ENCODE results near the gene SPSB3. TPM values are rescaled to one million over a fixed set of nuclear protein-coding genes. Genes with fewer than 3 reads are reported as not detected.
A peak's percentile ranks its signal among the peaks of the same experiment; 100 is the strongest.

SPSB3 gene
- total and polyA plus RNA-seq, 2 of the 13 experiments (the other 11 are each of a cell fraction or from before 2014, with no cell fraction given) = 13.2 to 21.9 TPM

DNA sequence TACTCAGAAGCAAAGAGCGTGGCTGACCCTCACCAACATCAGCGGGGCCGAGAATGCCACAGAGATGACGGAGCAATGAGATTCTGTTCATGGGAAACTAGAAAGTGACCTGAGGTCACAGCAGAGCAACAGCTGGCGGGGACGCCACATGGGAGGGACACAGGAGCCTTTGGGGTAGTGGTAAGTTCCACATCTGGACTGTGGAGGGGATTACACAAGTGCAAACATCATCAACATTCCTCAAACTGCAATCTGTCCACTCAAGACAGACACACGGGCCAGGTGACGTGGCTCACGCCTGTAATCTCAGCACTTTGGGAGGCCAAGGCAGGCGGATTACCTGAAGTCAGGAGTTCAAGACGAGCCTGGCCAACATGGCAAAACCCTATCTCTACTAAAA is 33.1 kb upstream of the SPSB3 start:
- no TSS peak for BruUV-seq (replicated peaks)
- no peaks in the 10 kb centered on the region for H3K79me2 ChIP-seq (ENCODE audit: insufficient read depth, low read length)
- H4K20me1 ChIP-seq (ENCODE audit: insufficient read depth, low read length) = peaks cover 5% of the 10 kb centered on the region; the same call in 1 of the 2 replicates
- no peaks in the 10 kb centered on the region for H3K9me3 ChIP-seq (ENCODE audit: low read length)
- DNase-seq (ENCODE audit: low spot score) = no peak
- H3K9ac ChIP-seq (ENCODE audit: insufficient read depth, low read depth, low read length) = no peak overlapping the region
- no peak overlapping the region for H3K4me3 ChIP-seq (replicated peaks in 1 of 3; ENCODE audit: insufficient read depth in 1 of 3, low read depth in 2 of 3, low read length in 3 of 3)
- no peak for TF ChIP-seq ZNF670 (CRISPR knock-in tag; IDR thresholded peaks at IDR 0.05; ENCODE audit: borderline replicate concordance)
- no peak for TF ChIP-seq FOXK2 (IDR thresholded peaks at IDR 0.05)
- TF ChIP-seq, protein P1, sequence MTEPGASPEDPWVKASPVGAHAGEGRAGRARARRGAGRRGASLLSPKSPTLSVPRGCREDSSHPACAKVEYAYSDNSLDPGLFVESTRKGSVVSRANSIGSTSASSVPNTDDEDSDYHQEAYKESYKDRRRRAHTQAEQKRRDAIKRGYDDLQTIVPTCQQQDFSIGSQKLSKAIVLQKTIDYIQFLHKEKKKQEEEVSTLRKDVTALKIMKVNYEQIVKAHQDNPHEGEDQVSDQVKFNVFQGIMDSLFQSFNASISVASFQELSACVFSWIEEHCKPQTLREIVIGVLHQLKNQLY (CRISPR knock-in tag; IDR thresholded peaks at IDR 0.05) = no peak
- TF ChIP-seq ZNF569 (CRISPR knock-in tag; IDR thresholded peaks at IDR 0.05; ENCODE audit: borderline replicate concordance) = no peak
- ChIA-PET CTCF (ENCODE audit: low intra/inter-chr PET ratio, low total read pairs) (no interaction called here), POLR2A (interaction anchor here (0.9 kb wide), 1 partner anchor 33 kb away, joined by 4 read pairs; the partner anchor contains the start of genes NUBP2 and SPSB3)
- intact Hi-C loops (cut with micrococcal nuclease; ENCODE audit: unreplicated experiment) = no loop called here
- H3K36me3 ChIP-seq (replicated peaks in 1 of 2; ENCODE audit: control insufficient read depth in 1 of 2, insufficient read depth in 2 of 2, low read length in 2 of 2) = peaks cover 7 to 23% of the 10 kb centered on the region in 2 experiments; a peak in 4 of 5 replicates
- in situ Hi-C loops (cut with HindIII; ENCODE audit: extremely low pct_ligation_motif_present, low pct_unique_long_range_greater_than_20kb) = no loop called here
- H2AFZ ChIP-seq (ENCODE audit: low read length) = no peak overlapping the region
- no peak overlapping the region for H3K27ac ChIP-seq (ENCODE audit: extremely low read length, insufficient read depth, low read length)
- WGBS (ENCODE audit: low lambda C conversion rate) = 96% methylated on average over 9 of the region's 11 CpGs
- no peaks in the 10 kb centered on the region for H3K27me3 ChIP-seq (ENCODE audit: control insufficient read depth in 1 of 2, insufficient read depth in 2 of 2, low read length in 2 of 2)
- H3K4me1 ChIP-seq (ENCODE audit: insufficient read depth, low read length) = peaks cover 10% of the 10 kb centered on the region
- FAIRE-seq = no peak
- H3K4me2 ChIP-seq (ENCODE audit: low read depth, low read length) = no peak overlapping the region
- no peak for ATAC-seq

DNA sequence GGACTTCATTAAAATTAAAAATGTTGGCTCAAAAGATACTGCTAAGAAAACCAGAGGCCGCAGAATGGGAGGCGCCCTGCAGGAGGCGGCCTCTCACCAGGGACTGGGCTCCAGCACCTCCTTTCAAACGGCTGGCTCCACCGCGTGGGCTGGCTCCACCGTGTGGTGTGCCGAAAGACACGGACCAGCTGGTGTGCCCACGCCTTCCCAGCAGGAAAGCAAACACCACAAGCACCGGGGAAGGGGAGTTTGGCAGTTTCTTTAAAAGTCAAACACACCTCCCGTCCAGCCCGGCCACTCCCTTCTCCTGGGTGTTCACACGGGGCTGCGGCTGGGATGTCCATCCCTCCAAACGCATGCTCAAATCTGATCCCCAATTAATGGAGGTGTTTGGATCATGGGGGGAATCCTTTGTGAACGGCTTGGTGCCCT is 30.4 kb upstream of the SPSB3 start:
- FAIRE-seq (peak; percentile 42), DNase-seq (ENCODE audit: low spot score) (peak; percentile 70), ATAC-seq (peak; percentile 93)
- BruUV-seq (replicated peaks) = no TSS peak
- POLR2A ChIA-PET = interaction anchor here (1.0 to 2.9 kb wide), 4 partner anchors 12 to 30 kb away, joined by 3 to 11 read pairs (median 4); partner anchors contain the start of genes NUBP2 and SPSB3
- no peak overlapping the region for H2AFZ ChIP-seq (ENCODE audit: low read length)
- intact Hi-C loops (cut with micrococcal nuclease; ENCODE audit: unreplicated experiment) = loop anchor here (1.0 to 5.0 kb wide), 3 partner anchors 18 to 40 kb away; partner anchors contain the start of genes EME2, MRPS34, NME3 and NUBP2
- H3K27me3 ChIP-seq (ENCODE audit: control insufficient read depth in 1 of 2, insufficient read depth in 2 of 2, low read length in 2 of 2) = no peaks in the 10 kb centered on the region
- peak overlapping the region; percentile 34; the same call in 1 of the 2 replicates for H3K4me2 ChIP-seq (ENCODE audit: low read depth, low read length)
- peaks cover 5% of the 10 kb centered on the region; the same call in 1 of the 2 replicates for H4K20me1 ChIP-seq (ENCODE audit: insufficient read depth, low read length)
- H3K9me3 ChIP-seq (ENCODE audit: low read length) = no peaks in the 10 kb centered on the region
- H3K4me1 ChIP-seq (ENCODE audit: insufficient read depth, low read length) = peaks cover 10% of the 10 kb centered on the region
- H3K36me3 ChIP-seq (replicated peaks in 1 of 2; ENCODE audit: control insufficient read depth in 1 of 2, insufficient read depth in 2 of 2, low read length in 2 of 2) = peaks cover 12 to 34% of the 10 kb centered on the region in 2 experiments; a peak in 4 of 5 replicates
- in situ Hi-C loops (cut with HindIII; ENCODE audit: extremely low pct_ligation_motif_present, low pct_unique_long_range_greater_than_20kb) = no loop called here
- H3K9ac ChIP-seq (ENCODE audit: insufficient read depth, low read depth, low read length) = no peak overlapping the region
- H3K79me2 ChIP-seq (ENCODE audit: insufficient read depth, low read length) = no peaks in the 10 kb centered on the region
- no peak overlapping the region for H3K27ac ChIP-seq (ENCODE audit: extremely low read length, insufficient read depth, low read length)
- WGBS (ENCODE audit: low lambda C conversion rate) = 38% methylated on average over 12 of the region's 17 CpGs
- no peak overlapping the region for H3K4me3 ChIP-seq (replicated peaks in 1 of 3; ENCODE audit: insufficient read depth in 1 of 3, low read depth in 2 of 3, low read length in 3 of 3)
- CTCF ChIA-PET (ENCODE audit: low intra/inter-chr PET ratio, low total read pairs) = interaction anchor here (0.6 to 1.8 kb wide), 6 partner anchors 11 to 120 kb away, joined by 3 to 11 read pairs (median 8); partner anchors contain the start of genes EME2, IGFALS, MRPS34 and NUBP2
- no peak for TF ChIP-seq ZBTB8A (CRISPR knock-in tag; IDR thresholded peaks at IDR 0.05; ENCODE audit: borderline replicate concordance, low read depth)
- TF ChIP-seq, protein P2, sequence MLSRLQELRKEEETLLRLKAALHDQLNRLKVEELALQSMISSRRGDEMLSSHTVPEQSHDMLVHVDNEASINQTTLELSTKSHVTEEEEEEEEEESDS (CRISPR knock-in tag; IDR thresholded peaks at IDR 0.05; ENCODE audit: borderline replicate concordance) = no peak
- TF ChIP-seq, protein P3, sequence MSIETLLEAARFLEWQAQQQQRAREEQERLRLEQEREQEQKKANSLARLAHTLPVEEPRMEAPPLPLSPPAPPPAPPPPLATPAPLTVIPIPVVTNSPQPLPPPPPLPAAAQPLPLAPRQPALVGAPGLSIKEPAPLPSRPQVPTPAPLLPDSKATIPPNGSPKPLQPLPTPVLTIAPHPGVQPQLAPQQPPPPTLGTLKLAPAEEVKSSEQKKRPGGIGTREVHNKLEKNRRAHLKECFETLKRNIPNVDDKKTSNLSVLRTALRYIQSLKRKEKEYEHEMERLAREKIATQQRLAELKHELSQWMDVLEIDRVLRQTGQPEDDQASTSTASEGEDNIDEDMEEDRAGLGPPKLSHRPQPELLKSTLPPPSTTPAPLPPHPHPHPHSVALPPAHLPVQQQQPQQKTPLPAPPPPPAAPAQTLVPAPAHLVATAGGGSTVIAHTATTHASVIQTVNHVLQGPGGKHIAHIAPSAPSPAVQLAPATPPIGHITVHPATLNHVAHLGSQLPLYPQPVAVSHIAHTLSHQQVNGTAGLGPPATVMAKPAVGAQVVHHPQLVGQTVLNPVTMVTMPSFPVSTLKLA (IDR thresholded peaks at IDR 0.05) = 0 out of 2 replicates have a peak, but pooled peaks have one; percentile 15
- TF ChIP-seq FOXA1 (IDR thresholded peaks at IDR 0.05) = no peak
- TF ChIP-seq FOXA1 (CRISPR knock-in tag; IDR thresholded peaks at IDR 0.05) = 0 out of 2 replicates have a peak, but pooled peaks have one; percentile 22
- TF ChIP-seq, protein P4, sequence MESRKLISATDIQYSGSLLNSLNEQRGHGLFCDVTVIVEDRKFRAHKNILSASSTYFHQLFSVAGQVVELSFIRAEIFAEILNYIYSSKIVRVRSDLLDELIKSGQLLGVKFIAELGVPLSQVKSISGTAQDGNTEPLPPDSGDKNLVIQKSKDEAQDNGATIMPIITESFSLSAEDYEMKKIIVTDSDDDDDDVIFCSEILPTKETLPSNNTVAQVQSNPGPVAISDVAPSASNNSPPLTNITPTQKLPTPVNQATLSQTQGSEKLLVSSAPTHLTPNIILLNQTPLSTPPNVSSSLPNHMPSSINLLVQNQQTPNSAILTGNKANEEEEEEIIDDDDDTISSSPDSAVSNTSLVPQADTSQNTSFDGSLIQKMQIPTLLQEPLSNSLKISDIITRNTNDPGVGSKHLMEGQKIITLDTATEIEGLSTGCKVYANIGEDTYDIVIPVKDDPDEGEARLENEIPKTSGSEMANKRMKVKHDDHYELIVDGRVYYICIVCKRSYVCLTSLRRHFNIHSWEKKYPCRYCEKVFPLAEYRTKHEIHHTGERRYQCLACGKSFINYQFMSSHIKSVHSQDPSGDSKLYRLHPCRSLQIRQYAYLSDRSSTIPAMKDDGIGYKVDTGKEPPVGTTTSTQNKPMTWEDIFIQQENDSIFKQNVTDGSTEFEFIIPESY (CRISPR knock-in tag; IDR thresholded peaks at IDR 0.05) = peak; percentile 97
- TF ChIP-seq NR2F6 (IDR thresholded peaks at IDR 0.05) = no peak
- TF ChIP-seq NR2F6 (CRISPR knock-in tag; IDR thresholded peaks at IDR 0.05) = peak; percentile 34; the same call in 1 of the 2 replicates
- TF ChIP-seq KMT2B (CRISPR knock-in tag; IDR thresholded peaks at IDR 0.05) = no peak
- no peak for TF ChIP-seq ZNF326 (CRISPR knock-in tag; IDR thresholded peaks at IDR 0.05; ENCODE audit: borderline replicate concordance)
- TF ChIP-seq ZNF891 (CRISPR knock-in tag; IDR thresholded peaks at IDR 0.05) = 0 out of 2 replicates have a peak, but pooled peaks have one; percentile 37

Data from HepG2 (cell line).